GM12873 (cell line): ENCODE measurements around the gene PGM1.

Experiments
- TF ChIP-seq, protein P1 (sequence below): IDR thresholded peaks from 2 replicates; pipeline ENCODE4 v1.5.1; 2012; ENCODE audit warnings: low read depth, mild to moderate bottlenecking, moderate library complexity, low read length, control low read depth; ENCODE audit not compliant: insufficient read depth; ENCODE audit errors: missing control alignments

The PGM1 gene

DNA sequence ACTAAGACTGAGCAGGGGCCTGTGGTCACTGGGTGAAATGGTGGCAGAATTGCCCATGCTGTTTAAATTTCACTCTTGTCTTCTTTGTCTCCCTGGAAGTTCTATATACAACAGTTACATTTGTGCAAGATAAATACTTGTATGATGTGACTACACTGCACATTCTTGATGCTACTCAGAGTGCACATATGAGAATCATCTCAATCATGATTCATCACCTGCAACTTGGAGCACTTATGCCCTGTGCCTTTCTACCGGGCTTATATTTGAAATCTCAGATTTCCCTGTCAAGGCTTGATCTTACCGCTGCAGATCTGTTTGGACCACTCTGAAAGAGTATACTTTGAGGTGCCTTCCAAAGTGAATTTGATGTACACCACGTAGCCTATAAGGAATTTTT is 10.6 kb downstream of the PGM1 start:
- TF ChIP-seq, protein P1, sequence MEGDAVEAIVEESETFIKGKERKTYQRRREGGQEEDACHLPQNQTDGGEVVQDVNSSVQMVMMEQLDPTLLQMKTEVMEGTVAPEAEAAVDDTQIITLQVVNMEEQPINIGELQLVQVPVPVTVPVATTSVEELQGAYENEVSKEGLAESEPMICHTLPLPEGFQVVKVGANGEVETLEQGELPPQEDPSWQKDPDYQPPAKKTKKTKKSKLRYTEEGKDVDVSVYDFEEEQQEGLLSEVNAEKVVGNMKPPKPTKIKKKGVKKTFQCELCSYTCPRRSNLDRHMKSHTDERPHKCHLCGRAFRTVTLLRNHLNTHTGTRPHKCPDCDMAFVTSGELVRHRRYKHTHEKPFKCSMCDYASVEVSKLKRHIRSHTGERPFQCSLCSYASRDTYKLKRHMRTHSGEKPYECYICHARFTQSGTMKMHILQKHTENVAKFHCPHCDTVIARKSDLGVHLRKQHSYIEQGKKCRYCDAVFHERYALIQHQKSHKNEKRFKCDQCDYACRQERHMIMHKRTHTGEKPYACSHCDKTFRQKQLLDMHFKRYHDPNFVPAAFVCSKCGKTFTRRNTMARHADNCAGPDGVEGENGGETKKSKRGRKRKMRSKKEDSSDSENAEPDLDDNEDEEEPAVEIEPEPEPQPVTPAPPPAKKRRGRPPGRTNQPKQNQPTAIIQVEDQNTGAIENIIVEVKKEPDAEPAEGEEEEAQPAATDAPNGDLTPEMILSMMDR: no peak

DNA sequence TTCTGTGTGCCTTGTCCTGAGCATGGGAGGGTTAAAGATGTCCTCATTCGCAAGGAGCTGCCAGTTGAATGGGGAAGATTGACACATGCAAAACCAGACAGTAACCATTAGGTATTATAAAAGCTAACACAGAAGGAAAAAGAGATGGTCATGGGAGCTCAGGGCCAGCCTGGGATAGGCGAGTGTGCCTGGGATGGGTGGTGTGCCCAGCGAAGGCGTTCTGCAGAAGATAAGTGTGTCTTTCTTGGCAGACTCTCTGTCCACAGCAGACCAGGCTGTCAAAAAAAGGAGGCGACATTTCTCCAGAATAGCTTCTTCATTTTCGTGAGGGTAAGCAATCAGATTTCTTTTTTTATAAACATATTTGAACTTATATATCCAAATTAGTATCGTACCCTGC is 14.1 kb downstream of the PGM1 start:
- TF ChIP-seq, protein P1: no peak

DNA sequence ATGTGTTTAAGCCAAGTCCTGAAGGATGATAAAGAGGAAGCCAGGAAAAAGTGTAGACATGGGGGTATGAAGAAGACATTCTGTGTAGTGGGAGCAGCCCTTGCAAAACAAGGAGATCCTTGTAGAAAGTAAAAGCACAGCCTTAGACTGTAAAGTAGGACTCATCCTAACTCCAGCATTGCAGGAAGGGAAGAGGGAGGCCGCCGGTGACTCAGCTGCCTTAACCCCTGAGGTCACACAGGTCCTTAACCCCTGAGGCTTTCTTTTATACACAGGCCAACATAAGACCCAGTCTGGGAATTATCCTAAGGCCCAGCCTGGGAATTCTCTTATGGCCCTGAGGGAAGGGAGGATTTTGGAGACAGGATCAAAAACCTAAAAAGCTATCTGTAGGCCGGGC is 18.0 kb downstream of the PGM1 start:
- TF ChIP-seq, protein P1: no peak

DNA sequence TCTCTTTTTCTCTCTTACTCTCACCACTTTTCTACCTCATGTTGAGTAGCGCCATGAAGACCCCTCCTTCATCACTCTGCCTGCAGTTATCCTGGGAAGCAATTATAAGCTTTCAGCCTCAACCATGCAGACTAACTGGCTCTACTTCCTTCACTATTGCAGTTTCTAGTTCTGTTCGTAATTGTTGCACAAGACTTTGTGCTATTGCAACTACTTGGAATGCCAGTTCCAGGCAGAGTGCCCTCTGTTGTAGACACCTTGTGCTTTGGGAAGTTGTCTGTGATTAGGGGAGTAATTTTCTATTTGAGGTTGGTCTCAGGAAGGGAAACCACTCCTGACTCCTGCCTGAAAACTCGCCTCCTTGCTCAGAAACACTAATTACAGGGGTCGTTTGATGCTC is 19.4 kb downstream of the PGM1 start:
- TF ChIP-seq, protein P1: no peak

DNA sequence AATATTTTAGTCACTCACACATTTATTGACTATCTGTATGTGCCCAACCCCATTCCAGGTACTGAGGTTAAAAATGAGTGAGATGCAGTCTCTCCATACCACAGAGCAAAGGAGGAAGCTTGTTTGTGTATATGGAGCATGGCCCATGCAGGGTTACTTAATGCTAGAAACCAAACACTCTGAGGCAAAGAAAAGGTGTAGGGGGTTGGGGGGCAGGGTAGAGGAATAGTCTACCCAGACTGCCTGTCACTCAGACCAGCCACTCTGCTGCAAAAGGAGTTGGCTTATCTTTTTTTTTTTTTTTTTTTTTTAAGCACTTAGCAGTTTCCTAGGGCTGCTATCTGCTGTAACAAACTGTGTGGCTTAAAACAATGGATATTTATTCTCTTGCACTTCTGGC is 19.8 kb downstream of the PGM1 start:
- TF ChIP-seq, protein P1: no peak

DNA sequence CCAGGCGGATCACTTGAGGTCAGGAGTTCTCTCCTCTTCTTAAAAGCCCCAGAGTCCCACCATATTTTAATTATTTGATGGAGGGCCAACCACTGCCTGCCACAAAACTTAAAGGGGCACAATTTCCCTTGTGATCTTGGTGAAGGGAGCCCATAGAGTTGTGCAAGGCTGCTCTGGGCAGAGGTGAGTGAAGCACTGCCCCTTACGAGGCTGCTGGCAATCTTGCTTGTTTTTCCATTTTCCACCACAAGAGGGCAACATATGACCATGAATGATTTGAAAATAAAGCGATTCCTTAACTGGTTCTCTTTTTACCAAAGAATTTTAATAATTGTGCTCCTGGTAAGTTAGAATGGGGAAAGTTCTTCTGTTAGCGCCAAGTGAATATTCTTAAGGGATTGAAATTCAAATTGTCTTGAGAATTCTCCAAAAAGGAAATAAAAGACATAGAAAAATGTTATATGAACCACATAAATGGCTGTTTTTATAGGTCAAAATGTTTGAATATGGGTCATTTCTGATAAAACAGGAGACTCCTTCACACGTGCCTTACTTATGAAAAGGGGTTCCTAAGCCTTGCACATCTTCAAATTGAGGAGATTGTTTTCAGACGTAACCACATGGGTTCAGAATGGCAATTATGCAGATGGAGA is 22.7 kb downstream of the PGM1 start:
- TF ChIP-seq, protein P1: peak; percentile 69

DNA sequence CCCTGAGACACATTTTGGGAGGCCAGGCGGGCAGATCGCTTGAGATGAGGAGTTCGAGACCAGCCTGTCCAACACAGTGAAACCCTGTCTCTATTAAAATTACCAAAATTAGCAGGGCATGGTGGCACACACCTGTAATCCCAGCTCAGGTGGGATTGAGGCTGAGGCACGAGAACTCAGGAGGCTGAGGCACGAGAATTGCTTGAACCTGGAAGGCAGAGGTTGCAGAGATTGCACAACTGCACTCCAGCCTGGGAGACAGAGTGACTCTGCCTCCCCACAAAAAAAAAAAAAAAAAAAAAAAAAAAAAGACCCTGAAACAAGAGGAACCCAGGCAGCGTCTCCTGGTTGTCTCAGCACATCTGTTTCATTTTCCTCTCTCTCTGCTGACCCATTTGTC is 24.2 kb downstream of the PGM1 start:
- TF ChIP-seq, protein P1: no peak

DNA sequence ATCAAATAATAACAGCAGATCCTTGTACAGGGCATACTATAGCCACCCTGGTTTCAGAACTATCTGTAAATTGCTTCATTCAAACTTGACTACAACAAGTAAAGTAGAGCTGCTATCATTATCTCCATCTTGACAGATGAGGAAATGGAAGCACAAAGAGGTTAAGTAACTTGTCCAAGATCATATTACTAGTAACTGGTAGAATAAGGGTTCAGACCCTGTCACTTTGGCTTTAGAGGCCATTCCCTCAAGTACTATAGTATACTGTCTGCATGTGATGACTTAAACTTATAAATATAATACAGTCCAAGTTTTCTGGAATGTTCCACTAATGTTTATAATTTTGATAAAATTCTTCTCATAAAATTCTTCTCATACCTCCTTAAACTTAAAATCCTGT is 24.8 kb downstream of the PGM1 start:
- TF ChIP-seq, protein P1: no peak
